ENCODE results near the gene PEAK3.

DNA sequence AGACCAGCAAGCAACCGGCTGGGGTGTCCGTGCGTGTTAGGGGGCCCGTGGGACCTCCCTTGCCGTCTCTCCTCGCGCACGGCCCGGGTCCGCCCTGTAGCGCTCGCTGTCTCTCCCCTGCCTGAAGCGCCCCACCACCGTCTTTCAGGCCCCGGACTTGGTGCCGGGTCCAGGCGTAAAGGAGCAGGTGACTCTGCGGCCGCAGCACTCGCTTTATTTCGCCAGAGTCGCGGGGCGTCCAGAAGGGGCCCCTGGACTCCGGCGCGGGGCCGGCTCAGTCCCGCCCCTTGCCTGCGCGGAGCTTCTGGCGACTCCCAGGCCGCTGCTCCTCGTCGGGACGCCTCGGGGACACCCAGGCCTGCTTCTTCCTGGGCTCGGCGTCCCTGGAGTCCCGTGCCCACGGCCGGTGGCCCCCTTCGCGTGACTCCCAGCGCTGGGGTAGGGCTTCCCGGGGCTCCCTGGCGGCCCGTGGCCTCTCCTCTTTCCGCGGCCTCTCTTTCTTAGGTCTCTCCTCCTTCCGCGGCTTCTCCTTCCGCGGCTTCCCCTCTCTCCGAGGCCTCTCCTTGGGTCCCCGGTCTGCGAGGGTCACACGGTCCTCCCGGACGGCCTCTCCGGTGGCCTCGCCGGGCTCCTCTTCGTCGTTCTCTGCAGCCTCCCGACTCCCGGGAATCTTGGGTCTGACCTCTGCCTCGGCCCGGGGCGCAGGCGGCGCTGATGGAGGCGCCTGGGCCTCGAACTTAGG is 29.7 kb downstream of the PEAK3 start:
- TF ChIP-seq, protein P1, sequence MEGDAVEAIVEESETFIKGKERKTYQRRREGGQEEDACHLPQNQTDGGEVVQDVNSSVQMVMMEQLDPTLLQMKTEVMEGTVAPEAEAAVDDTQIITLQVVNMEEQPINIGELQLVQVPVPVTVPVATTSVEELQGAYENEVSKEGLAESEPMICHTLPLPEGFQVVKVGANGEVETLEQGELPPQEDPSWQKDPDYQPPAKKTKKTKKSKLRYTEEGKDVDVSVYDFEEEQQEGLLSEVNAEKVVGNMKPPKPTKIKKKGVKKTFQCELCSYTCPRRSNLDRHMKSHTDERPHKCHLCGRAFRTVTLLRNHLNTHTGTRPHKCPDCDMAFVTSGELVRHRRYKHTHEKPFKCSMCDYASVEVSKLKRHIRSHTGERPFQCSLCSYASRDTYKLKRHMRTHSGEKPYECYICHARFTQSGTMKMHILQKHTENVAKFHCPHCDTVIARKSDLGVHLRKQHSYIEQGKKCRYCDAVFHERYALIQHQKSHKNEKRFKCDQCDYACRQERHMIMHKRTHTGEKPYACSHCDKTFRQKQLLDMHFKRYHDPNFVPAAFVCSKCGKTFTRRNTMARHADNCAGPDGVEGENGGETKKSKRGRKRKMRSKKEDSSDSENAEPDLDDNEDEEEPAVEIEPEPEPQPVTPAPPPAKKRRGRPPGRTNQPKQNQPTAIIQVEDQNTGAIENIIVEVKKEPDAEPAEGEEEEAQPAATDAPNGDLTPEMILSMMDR (IDR thresholded peaks at IDR 0.05) = no peak
- TF ChIP-seq POLR2A (IDR thresholded peaks at IDR 0.05) (no peak), POLR2AphosphoS5 (IDR thresholded peaks at IDR 0.05) (no peak)

Measured in breast epithelium (tissue), 3 donors.